MCF 10A (cell line): ENCODE results near the gene SLC16A9. TPM values are rescaled to one million over a fixed set of nuclear protein-coding genes. Genes with fewer than 3 reads are reported as not detected.
A peak's percentile ranks its signal among the peaks of the same experiment; 100 is the strongest.

Source experiments
- BruUV-seq: library from RNA; stranded (reverse); fragments of 400-500 nt; replicated peaks from 2 replicates; lab custom pipeline; 2021; lab: Mats Ljungman, UMichigan
- CTCF ChIA-PET: fragments of 300-600 bp; sonication (Branson Sonifier 250); formaldehyde crosslinking; extraction: SDS; loops from one replicate; lab custom pipeline; 2021; ENCODE audit warnings: antibody characterized with exemption, inconsistent platforms; lab: Yijun Ruan, JAX
- POLR2A ChIA-PET: fragments of 300-600, 350-650 bp; sonication (Branson Sonifier 250); formaldehyde crosslinking; extraction: SDS; loops from one replicate; lab custom pipeline; 2020; ENCODE audit warnings: antibody characterized with exemption, inconsistent platforms; lab: Yijun Ruan, JAX
- DNase-seq: peaks from one replicate; pipeline ENCODE4 v3.0.0-alpha.2; 2018; ENCODE audit not compliant: unreplicated experiment
- H3K27ac Mint-ChIP-seq: one replicate; pipeline ENCODE4 v1.8.0; 2022; ENCODE audit warnings: mild to moderate bottlenecking, low read depth, mixed read lengths; ENCODE audit not compliant: unreplicated experiment
- H3K27me3 Mint-ChIP-seq: one replicate; pipeline ENCODE4 v1.8.0; 2022; ENCODE audit warnings: mixed read lengths; ENCODE audit not compliant: insufficient read depth, unreplicated experiment
- H3K36me3 Mint-ChIP-seq: one replicate; pipeline ENCODE4 v1.8.0; 2022; ENCODE audit warnings: mild to moderate bottlenecking, moderate library complexity, mixed read lengths; ENCODE audit not compliant: insufficient read depth, unreplicated experiment
- H3K4me1 Mint-ChIP-seq: one replicate; pipeline ENCODE4 v1.8.0; 2022; ENCODE audit warnings: mixed read lengths; ENCODE audit not compliant: insufficient read depth, unreplicated experiment
- H3K4me3 Mint-ChIP-seq: one replicate; pipeline ENCODE4 v1.8.0; 2022; ENCODE audit warnings: mild to moderate bottlenecking, moderate library complexity, mixed read lengths; ENCODE audit not compliant: unreplicated experiment
- H3K9me3 Mint-ChIP-seq: one replicate; pipeline ENCODE4 v1.8.0; 2022; ENCODE audit warnings: mixed read lengths; ENCODE audit not compliant: unreplicated experiment
- CTCF ChIP-seq: fragments of 200-600 bp; IDR thresholded peaks from one replicate; pipeline ENCODE4 v1.8.0; 2022; ENCODE audit warnings: antibody characterized with exemption, mild to moderate bottlenecking; ENCODE audit not compliant: unreplicated experiment
- intact Hi-C: fragments of 100-400 bp; cut with micrococcal nuclease; formaldehyde crosslinking; loops from 2 replicates; pipeline ENCODE4 v1.14.1; 2022
- total RNA-seq: library from RNA; stranded (reverse); gene quantifications from 2 replicates; pipeline ENCODE4 v1.2.3, GENCODE V29; 2022

Gene SLC16A9
- total RNA-seq, 1 experiment from 2014 or later: 0.84 TPM

- BruUV-seq: no TSS peak
- Mint-ChIP-seq H3K36me3 (peaks cover 5% of the 10 kb centered on the region), H3K27ac (no peak overlapping the region), H3K4me1 (peaks cover 5% of the 10 kb centered on the region), H3K9me3 (no peaks in the 10 kb centered on the region), H3K4me3 (no peak overlapping the region), H3K27me3 (peaks cover 23% of the 10 kb centered on the region)
- CTCF ChIA-PET: interaction anchor here (0.6 to 7.5 kb wide), 56 partner anchors 10 to 920 kb away, joined by 3 to 92 read pairs (median 5); partner anchors contain the start of gene CCDC6
- intact Hi-C loops: loop anchor here (2.0 to 10.0 kb wide), 4 partner anchors 383 to 1209 kb away; no protein-coding TSS in a partner anchor
- TF ChIP-seq CTCF: no peak
- no peak for DNase-seq
- POLR2A ChIA-PET: interaction anchor here (0.5 to 0.6 kb wide), 2 partner anchors 242 to 491 kb away, joined by 3 to 4 read pairs; no protein-coding TSS in a partner anchor
These were observed 86.2 kb downstream of the SLC16A9 start for GRCh38 chr10:59623133-59624121.

- TF ChIP-seq CTCF: peak; percentile 46
- CTCF ChIA-PET: interaction anchor here (0.6 to 7.5 kb wide), 70 partner anchors 11 to 1090 kb away, joined by 3 to 92 read pairs (median 4); partner anchors contain the start of gene CCDC6
- POLR2A ChIA-PET: interaction anchor here (0.6 to 1.3 kb wide), 2 partner anchors 382 to 583 kb away, joined by 3 read pairs; no protein-coding TSS in a partner anchor
These were observed 87.1 kb downstream of the SLC16A9 start for GRCh38 chr10:59622320-59623132.

GRCh38 chr10:59621771-59622170, 87.9 kb downstream of the SLC16A9 start:
- BruUV-seq: no TSS peak
- peaks cover 35% of the 10 kb centered on the region for H3K27me3 Mint-ChIP-seq
- ChIA-PET CTCF (interaction anchor here (0.6 to 7.5 kb wide), 50 partner anchors 11 to 1089 kb away, joined by 3 to 92 read pairs (median 4); partner anchors contain the start of gene CCDC6), POLR2A (interaction anchor here (1.3 kb wide), 1 partner anchor 382 kb away, joined by 3 read pairs; no protein-coding TSS in a partner anchor)
- no peak overlapping the region for H3K4me3 Mint-ChIP-seq
- no peak overlapping the region for H3K27ac Mint-ChIP-seq
- peaks cover 5% of the 10 kb centered on the region for H3K36me3 Mint-ChIP-seq
- no peak for DNase-seq
- peaks cover 5% of the 10 kb centered on the region for H3K4me1 Mint-ChIP-seq
- intact Hi-C loops: loop anchor here (2.0 to 10.0 kb wide), 4 partner anchors 381 to 1207 kb away; no protein-coding TSS in a partner anchor
- H3K9me3 Mint-ChIP-seq: no peaks in the 10 kb centered on the region
- no peak for TF ChIP-seq CTCF

More at GRCh38 chr10:59622320-59623132, 87.1 kb downstream of the SLC16A9 start:
- intact Hi-C loops: loop anchor here (2.0 to 10.0 kb wide), 4 partner anchors 382 to 1208 kb away; no protein-coding TSS in a partner anchor
- H3K27ac Mint-ChIP-seq: no peak overlapping the region
- H3K9me3 Mint-ChIP-seq: no peaks in the 10 kb centered on the region
- peaks cover 5% of the 10 kb centered on the region for H3K36me3 Mint-ChIP-seq
- peaks cover 5% of the 10 kb centered on the region for H3K4me1 Mint-ChIP-seq
- peaks cover 27% of the 10 kb centered on the region for H3K27me3 Mint-ChIP-seq
- BruUV-seq: no TSS peak
- H3K4me3 Mint-ChIP-seq: no peak overlapping the region
- peak; percentile 53 for DNase-seq
